Activated CD4-positive, alpha-beta T cell treated with anti-CD3 and anti-CD28 coated beads for 36 hours (primary cell): ENCODE data around the gene SEZ6L2. TPM values are rescaled to one million over a fixed set of nuclear protein-coding genes. Genes with fewer than 3 reads are reported as not detected.

ENCODE experiments used
- ATAC-seq: fragments of 200-7000 bp; cut with Tn5 transposase; one replicate; pipeline ENCODE4 v1.10.0; 2021; ENCODE audit warnings: mild to moderate bottlenecking, moderate library complexity
- CTCF ChIA-PET: fragments of 350-600 bp; sonication (Branson Sonifier 250); formaldehyde crosslinking; loops from one replicate; lab custom pipeline; 2021; ENCODE audit warnings: antibody characterized with exemption; lab: Charles Lee
- POLR2A ChIA-PET: fragments of 350-600 bp; sonication (Branson Sonifier 250); formaldehyde crosslinking; loops from one replicate; lab custom pipeline; 2021; ENCODE audit warnings: antibody characterized with exemption, inconsistent platforms; lab: Charles Lee
- DNase-seq: peaks from one replicate; pipeline ENCODE4 v3.0.0-alpha.2; 2020
- H3K27ac Mint-ChIP-seq: one replicate; pipeline ENCODE4 v1.8.0; 2021; ENCODE audit warnings: mixed read lengths
- H3K27me3 Mint-ChIP-seq: one replicate; pipeline ENCODE4 v1.8.0; 2021; ENCODE audit warnings: mixed read lengths
- H3K36me3 Mint-ChIP-seq: one replicate; pipeline ENCODE4 v1.8.0; 2021; ENCODE audit warnings: low read depth, mixed read lengths
- H3K4me1 Mint-ChIP-seq: one replicate; pipeline ENCODE4 v1.8.0; 2021; ENCODE audit warnings: mixed read lengths
- H3K4me3 Mint-ChIP-seq: one replicate; pipeline ENCODE4 v1.8.0; 2021; ENCODE audit warnings: mild to moderate bottlenecking, moderate library complexity, mixed read lengths
- H3K9me3 Mint-ChIP-seq: one replicate; pipeline ENCODE4 v1.8.0; 2021; ENCODE audit warnings: low read depth, mixed read lengths
- intact Hi-C, 2 experiments: fragments of 100-400 bp; cut with DNase I in 1 of 2; cut with micrococcal nuclease in 1 of 2; formaldehyde crosslinking; loops; one replicate each; pipeline versions ENCODE4 v1.14.2 to v1.15.1; 2022 to 2024; cut with DNase I, micrococcal nuclease
- total RNA-seq, 2 experiments: library from RNA; stranded (reverse); gene quantifications; one replicate each; pipeline ENCODE4 v1.2.3, GENCODE V29; 2021

SEZ6L2 gene
- total RNA-seq, 2 experiments from 2014 or later: 0.27 to 0.42 TPM

- intact Hi-C loops: no loop called here
- DNase-seq: peak; percentile 16
- Mint-ChIP-seq H3K27me3 (no peaks in the 10 kb centered on the region), H3K9me3 (no peaks in the 10 kb centered on the region), H3K4me3 (peak overlapping the region; percentile 82), H3K4me1 (peaks cover 37% of the 10 kb centered on the region), H3K36me3 (peaks cover 23% of the 10 kb centered on the region), H3K27ac (peak overlapping the region; percentile 68)
- ATAC-seq: peak; percentile 2
- POLR2A ChIA-PET: interaction anchor here (0.6 to 2.0 kb wide), 5 partner anchors 9 to 260 kb away, joined by 4 to 8 read pairs (median 6); partner anchors contain the start of gene TAOK2
- CTCF ChIA-PET: interaction anchor here (0.7 to 1.7 kb wide), 6 partner anchors 8 to 225 kb away, joined by 4 to 7 read pairs (median 6); partner anchors contain the start of genes HIRIP3, INO80E, KIF22 and TMEM219
These were observed 25.9 kb upstream of the SEZ6L2 start for GRCh38 chr16:29925105-29925756.

- Mint-ChIP-seq H3K36me3 (peaks cover 27% of the 10 kb centered on the region), H3K27me3 (no peaks in the 10 kb centered on the region), H3K9me3 (no peaks in the 10 kb centered on the region), H3K4me3 (no peak overlapping the region), H3K27ac (no peak overlapping the region), H3K4me1 (peaks cover 37% of the 10 kb centered on the region)
- ChIA-PET CTCF (interaction anchor here (0.6 to 2.1 kb wide), 2 partner anchors 109 to 167 kb away, joined by 3 to 18 read pairs; no protein-coding TSS in a partner anchor), POLR2A (interaction anchor here (0.6 kb wide), 1 partner anchor 74 kb away, joined by 4 read pairs; no protein-coding TSS in a partner anchor)
- DNase-seq: no peak
- intact Hi-C loops: no loop called here
- no peak for ATAC-seq
These were observed 23.7 kb upstream of the SEZ6L2 start for GRCh38 chr16:29922986-29923501.

GRCh38 chr16:29922326-29922725 is 23.0 kb upstream of the SEZ6L2 start:
- DNase-seq (no peak), ATAC-seq (no peak)
- no peak overlapping the region for H3K4me3 Mint-ChIP-seq
- CTCF ChIA-PET: interaction anchor here (0.5 to 2.1 kb wide), 4 partner anchors 15 to 166 kb away, joined by 3 to 18 read pairs (median 4); no protein-coding TSS in a partner anchor
- intact Hi-C loops: no loop called here
- no peak overlapping the region for H3K27ac Mint-ChIP-seq
- peaks cover 27% of the 10 kb centered on the region for H3K36me3 Mint-ChIP-seq
- no peaks in the 10 kb centered on the region for H3K27me3 Mint-ChIP-seq
- H3K4me1 Mint-ChIP-seq: peaks cover 33% of the 10 kb centered on the region
- POLR2A ChIA-PET: interaction anchor here (0.6 kb wide), 2 partner anchors 75 to 492 kb away, joined by 4 to 9 read pairs; no protein-coding TSS in a partner anchor
- H3K9me3 Mint-ChIP-seq: no peaks in the 10 kb centered on the region

- ATAC-seq: no peak
- peak overlapping the region; percentile 2 for H3K27ac Mint-ChIP-seq
- H3K36me3 Mint-ChIP-seq: peaks cover 27% of the 10 kb centered on the region
- DNase-seq: no peak
- H3K9me3 Mint-ChIP-seq: no peaks in the 10 kb centered on the region
- intact Hi-C loops: no loop called here
- POLR2A ChIA-PET: interaction anchor here (0.5 kb wide), 1 partner anchor 43 kb away, joined by 14 read pairs; no protein-coding TSS in a partner anchor
- CTCF ChIA-PET: interaction anchor here (0.5 to 1.0 kb wide), 3 partner anchors 73 to 239 kb away, joined by 4 to 5 read pairs (median 4); partner anchors contain the start of gene PAGR1
- H3K27me3 Mint-ChIP-seq: no peaks in the 10 kb centered on the region
- H3K4me1 Mint-ChIP-seq: peaks cover 23% of the 10 kb centered on the region
- H3K4me3 Mint-ChIP-seq: no peak overlapping the region
These were observed 21.7 kb upstream of the SEZ6L2 start for GRCh38 chr16:29921034-29921385.

GRCh38 chr16:29920288-29921033 is 21.1 kb upstream of the SEZ6L2 start:
- H3K9me3 Mint-ChIP-seq: no peaks in the 10 kb centered on the region
- ATAC-seq: no peak
- peak overlapping the region; percentile 2 for H3K27ac Mint-ChIP-seq
- POLR2A ChIA-PET: interaction anchor here (0.5 kb wide), 1 partner anchor 44 kb away, joined by 14 read pairs; no protein-coding TSS in a partner anchor
- H3K27me3 Mint-ChIP-seq: no peaks in the 10 kb centered on the region
- H3K4me3 Mint-ChIP-seq: no peak overlapping the region
- no peak for DNase-seq
- intact Hi-C loops: no loop called here
- peaks cover 23% of the 10 kb centered on the region for H3K4me1 Mint-ChIP-seq
- H3K36me3 Mint-ChIP-seq: peaks cover 26% of the 10 kb centered on the region
- CTCF ChIA-PET: interaction anchor here (0.5 to 1.0 kb wide), 3 partner anchors 72 to 239 kb away, joined by 4 to 5 read pairs (median 4); partner anchors contain the start of gene PAGR1

GRCh38 chr16:29916979-29917378 is 17.6 kb upstream of the SEZ6L2 start:
- no peak for DNase-seq
- Mint-ChIP-seq H3K4me3 (no peak overlapping the region), H3K27ac (no peak overlapping the region), H3K9me3 (no peaks in the 10 kb centered on the region), H3K4me1 (peaks cover 5% of the 10 kb centered on the region), H3K36me3 (peaks cover 23% of the 10 kb centered on the region), H3K27me3 (no peaks in the 10 kb centered on the region)
- ChIA-PET POLR2A (interaction anchor here (1.4 kb wide), 1 partner anchor 9 kb away, joined by 5 read pairs; the partner anchor contains the start of gene KCTD13), CTCF (interaction anchor here (0.6 to 1.9 kb wide), 4 partner anchors 9 to 115 kb away, joined by 3 to 7 read pairs (median 4); partner anchors contain the start of gene KCTD13)
- intact Hi-C loops: no loop called here
- ATAC-seq: no peak

- CTCF ChIA-PET: interaction anchor here (1.1 to 1.7 kb wide), 2 partner anchors 15 to 116 kb away, joined by 3 to 5 read pairs; no protein-coding TSS in a partner anchor
- Mint-ChIP-seq H3K27me3 (no peaks in the 10 kb centered on the region), H3K4me1 (peaks cover 2% of the 10 kb centered on the region), H3K36me3 (peaks cover 19% of the 10 kb centered on the region), H3K27ac (no peak overlapping the region), H3K9me3 (no peaks in the 10 kb centered on the region), H3K4me3 (no peak overlapping the region)
- POLR2A ChIA-PET: interaction anchor here (1.4 kb wide), 1 partner anchor 11 kb away, joined by 5 read pairs; the partner anchor contains the start of gene KCTD13
- intact Hi-C loops: no loop called here
- DNase-seq: no peak
- no peak for ATAC-seq
These were observed 16.4 kb upstream of the SEZ6L2 start for GRCh38 chr16:29915590-29916247.

- peaks cover 13% of the 10 kb centered on the region for H3K36me3 Mint-ChIP-seq
- no peak overlapping the region for H3K4me3 Mint-ChIP-seq
- no peaks in the 10 kb centered on the region for H3K9me3 Mint-ChIP-seq
- CTCF ChIA-PET: interaction anchor here (0.9 to 1.4 kb wide), 2 partner anchors 37 to 119 kb away, joined by 3 read pairs; no protein-coding TSS in a partner anchor
- no peak overlapping the region for H3K27ac Mint-ChIP-seq
- no peak for ATAC-seq
- DNase-seq: no peak
- POLR2A ChIA-PET: no interaction called here
- no peaks in the 10 kb centered on the region for H3K4me1 Mint-ChIP-seq
- intact Hi-C loops: no loop called here
- H3K27me3 Mint-ChIP-seq: no peaks in the 10 kb centered on the region
These were observed 14.2 kb upstream of the SEZ6L2 start for GRCh38 chr16:29913514-29913913.

- ATAC-seq (no peak), DNase-seq (no peak)
- H3K27ac Mint-ChIP-seq: no peak overlapping the region
- intact Hi-C loops: no loop called here
- peaks cover 13% of the 10 kb centered on the region for H3K36me3 Mint-ChIP-seq
- ChIA-PET POLR2A (interaction anchor here (1.3 kb wide), 1 partner anchor 10 kb away, joined by 3 read pairs; no protein-coding TSS in a partner anchor), CTCF (no interaction called here)
- H3K4me1 Mint-ChIP-seq: no peaks in the 10 kb centered on the region
- no peak overlapping the region for H3K4me3 Mint-ChIP-seq
- no peaks in the 10 kb centered on the region for H3K9me3 Mint-ChIP-seq
- no peaks in the 10 kb centered on the region for H3K27me3 Mint-ChIP-seq
These were observed 12.7 kb upstream of the SEZ6L2 start for GRCh38 chr16:29912087-29912486.

- Mint-ChIP-seq H3K36me3 (peaks cover 13% of the 10 kb centered on the region), H3K4me1 (no peaks in the 10 kb centered on the region), H3K27ac (no peak overlapping the region), H3K4me3 (no peak overlapping the region), H3K9me3 (no peaks in the 10 kb centered on the region), H3K27me3 (no peaks in the 10 kb centered on the region)
- intact Hi-C loops: no loop called here
- POLR2A ChIA-PET: interaction anchor here (1.3 kb wide), 1 partner anchor 10 kb away, joined by 3 read pairs; no protein-coding TSS in a partner anchor
- DNase-seq (no peak), ATAC-seq (no peak)
- CTCF ChIA-PET: no interaction called here
These were observed 12.3 kb upstream of the SEZ6L2 start for GRCh38 chr16:29911676-29912010.
